Activated T-cell treated with anti-CD3 and anti-CD28 coated beads for 48 hours (primary cell): ENCODE data around the gene CHCHD6.

Source experiments
- DNase-seq: peaks from one replicate; pipeline ENCODE4 v3.0.0-alpha.2; 2020; ENCODE audit warnings: low read depth

Gene CHCHD6

DNA sequence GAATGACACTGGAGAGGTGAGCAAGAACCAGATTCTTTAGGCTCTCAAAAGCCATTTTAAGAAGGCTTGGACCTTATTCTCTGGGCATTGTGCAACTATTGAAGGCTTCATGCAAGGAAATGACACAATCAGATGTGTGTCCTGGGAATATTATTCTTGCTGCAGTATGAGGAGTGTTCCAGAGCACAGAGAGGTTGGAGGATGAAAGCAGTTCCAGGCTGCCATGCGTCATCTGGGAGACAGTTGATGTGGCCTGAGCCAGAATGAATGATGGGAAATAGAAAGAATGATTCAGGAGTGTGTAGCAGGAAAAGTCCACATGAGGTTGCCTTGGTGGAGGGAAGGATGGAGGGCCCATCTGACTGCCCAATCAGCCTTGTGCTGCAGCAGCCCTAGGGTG, 123.1 kb downstream of the CHCHD6 start:
- no peak for DNase-seq

DNA sequence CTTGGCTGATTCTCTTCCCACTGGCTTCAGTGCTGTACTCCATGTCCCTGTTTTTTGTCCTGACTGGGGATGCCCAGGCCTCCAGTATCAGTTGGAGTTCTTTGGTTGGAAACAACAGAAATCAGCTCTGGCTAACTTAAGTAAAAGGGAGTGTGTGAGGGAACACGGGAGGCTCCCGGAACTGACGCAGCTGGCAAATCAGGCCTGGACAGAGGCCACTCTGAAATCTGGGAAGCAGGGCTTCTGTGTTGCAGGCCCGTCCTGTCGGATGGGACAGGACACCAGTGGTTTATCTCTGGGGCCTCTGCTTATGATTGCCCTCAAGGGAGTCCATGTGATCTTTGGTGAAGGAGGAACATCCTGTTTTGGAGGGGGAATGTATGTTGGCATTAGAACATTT, 124.3 kb downstream of the CHCHD6 start:
- DNase-seq, result no peak

DNA sequence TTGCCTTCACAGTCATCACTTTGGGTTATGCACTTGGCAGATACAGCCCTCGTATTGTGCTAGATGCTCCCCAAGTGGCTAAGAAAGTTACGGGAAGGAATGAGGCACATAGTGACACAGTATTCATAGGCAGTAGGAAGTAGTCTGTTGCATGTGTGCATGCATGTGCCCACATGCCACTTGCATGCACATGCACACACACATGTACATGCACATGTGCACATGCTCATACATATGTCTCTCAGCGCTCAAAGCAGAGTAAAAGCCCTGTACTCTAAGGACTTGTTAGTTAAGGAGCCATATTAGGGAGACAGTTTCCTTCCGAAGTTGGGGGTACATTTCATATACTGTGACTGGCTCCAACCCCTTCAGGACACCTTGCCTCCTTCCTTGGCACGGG, 128.9 kb downstream of the CHCHD6 start:
- DNase-seq, result no peak

DNA sequence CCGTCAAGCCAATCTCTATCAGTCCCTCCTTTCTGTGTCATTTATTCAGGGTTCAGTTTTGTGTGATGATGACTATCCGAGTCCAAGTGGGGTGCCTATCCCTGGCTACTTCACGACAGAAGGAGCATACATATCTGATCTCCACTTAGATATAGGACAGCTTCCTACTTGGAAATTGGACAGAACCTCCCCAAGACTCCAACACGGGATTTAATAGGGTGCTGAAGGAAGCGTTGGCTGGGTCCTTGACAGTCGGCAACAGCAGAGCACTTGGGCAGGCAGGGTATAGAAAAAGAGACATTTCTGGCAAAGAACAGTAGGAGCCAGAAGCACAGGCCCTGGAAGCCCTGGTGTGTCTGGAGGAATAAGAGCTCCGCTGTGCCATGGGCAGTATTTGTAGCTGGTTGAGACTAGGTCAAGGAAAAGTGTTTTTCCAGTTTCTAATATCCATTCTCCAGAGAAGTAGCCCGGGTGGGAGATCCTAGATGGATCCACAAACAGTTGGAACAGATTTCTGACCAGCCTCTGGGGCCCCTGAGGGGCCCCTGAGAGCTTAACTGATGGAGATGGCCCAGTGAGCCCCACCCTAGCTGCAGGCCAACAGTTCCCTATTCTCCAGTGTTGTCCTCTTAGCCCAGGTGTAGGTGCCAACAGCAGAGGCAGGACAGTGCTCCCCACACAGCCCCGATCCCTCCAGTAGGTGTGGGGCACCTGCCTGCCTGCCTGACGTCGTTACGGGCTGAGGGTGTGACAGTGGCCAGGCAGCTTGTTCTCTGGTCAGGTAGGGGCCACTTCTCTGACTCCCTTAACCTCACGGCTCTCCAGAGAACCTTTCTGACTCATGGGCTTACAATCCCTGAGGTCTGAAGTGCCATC, 130.8 kb downstream of the CHCHD6 start:
- no peak for DNase-seq

DNA sequence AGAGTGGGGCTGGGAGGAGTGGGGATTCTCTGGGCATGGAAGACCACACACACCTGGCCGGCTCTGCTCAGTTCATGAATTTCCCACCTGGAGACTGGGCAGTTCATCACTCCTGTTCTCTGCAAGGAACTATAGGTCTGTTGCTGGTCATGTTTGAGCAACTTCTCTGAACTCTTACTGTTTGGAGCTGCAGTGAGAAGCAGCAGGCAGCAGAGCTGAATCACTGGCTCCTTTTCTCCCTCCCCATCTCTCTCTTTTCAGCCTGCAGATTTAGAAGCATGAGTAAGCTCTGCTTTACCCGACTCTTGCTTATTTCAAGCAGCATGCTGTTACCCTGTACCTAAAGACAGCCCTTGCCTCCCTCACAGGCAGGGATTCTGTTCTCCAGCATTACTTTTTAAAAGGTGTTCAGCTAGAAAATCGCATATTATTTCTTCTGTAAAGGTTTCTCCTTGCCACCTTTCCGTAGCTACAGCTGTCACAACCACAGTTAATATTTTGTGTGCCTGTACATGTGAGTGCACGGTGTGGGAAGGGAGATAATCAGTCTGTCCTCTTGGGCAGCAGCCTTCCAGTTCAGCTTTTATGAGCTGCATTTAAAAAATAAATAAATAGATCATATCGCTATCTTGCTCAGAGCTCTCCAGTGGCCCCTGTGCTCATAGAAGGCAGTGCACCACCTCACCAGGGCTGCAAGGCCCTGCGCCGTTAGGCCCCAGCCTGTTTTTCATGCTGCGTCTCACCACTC, 131.6 kb downstream of the CHCHD6 start:
- DNase-seq, result no peak

DNA sequence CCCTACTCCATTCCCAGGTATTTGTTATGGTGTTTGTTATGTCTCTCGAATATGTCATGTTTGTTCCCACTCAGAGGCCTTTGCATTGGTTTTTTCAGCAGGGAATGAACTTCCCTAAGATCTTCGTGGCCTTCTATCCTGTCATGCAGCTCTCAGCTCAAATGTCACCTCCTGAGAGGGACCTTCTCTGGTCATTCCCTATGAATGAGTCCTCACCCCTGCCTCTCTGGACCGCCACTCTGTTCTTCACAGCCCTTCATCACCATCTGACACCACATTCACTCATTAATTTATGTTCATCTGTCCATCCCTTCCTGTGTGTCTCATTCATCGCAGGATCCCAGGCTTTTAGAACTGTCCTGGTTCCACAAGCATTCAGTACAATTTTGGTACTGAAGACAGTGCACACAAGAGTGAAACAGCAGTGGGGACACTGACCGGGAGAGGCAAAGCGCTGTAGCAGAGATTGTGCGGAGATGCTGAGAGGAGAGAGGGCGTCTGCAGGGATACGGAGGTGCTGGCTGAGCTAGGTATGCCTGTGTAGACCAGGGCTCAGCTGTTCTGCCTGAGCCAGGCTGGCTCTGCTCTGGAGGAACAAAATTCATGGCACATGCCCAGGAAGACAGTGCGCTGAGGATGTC, 132.3 kb downstream of the CHCHD6 start:
- DNase-seq, result no peak

DNA sequence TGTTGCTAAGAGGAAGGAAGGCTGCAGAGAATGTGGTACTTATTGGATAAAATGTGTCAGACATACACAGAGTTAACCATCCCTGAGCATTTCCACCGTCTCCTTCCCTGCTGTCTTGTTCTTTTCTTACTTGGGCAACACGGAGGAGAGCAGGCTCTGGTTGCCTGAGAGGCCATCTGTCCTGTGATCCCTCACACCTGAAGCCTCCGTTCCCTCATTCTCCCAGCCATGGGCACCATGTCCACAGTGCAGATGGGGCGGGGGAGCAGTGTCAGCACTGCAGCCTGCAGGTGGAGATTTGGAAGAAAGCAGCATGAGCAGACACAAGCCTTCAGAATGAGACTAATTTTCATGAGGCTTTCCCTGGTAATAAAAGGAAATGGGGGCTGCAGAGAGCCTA, 133.7 kb downstream of the CHCHD6 start:
- DNase-seq, result no peak

DNA sequence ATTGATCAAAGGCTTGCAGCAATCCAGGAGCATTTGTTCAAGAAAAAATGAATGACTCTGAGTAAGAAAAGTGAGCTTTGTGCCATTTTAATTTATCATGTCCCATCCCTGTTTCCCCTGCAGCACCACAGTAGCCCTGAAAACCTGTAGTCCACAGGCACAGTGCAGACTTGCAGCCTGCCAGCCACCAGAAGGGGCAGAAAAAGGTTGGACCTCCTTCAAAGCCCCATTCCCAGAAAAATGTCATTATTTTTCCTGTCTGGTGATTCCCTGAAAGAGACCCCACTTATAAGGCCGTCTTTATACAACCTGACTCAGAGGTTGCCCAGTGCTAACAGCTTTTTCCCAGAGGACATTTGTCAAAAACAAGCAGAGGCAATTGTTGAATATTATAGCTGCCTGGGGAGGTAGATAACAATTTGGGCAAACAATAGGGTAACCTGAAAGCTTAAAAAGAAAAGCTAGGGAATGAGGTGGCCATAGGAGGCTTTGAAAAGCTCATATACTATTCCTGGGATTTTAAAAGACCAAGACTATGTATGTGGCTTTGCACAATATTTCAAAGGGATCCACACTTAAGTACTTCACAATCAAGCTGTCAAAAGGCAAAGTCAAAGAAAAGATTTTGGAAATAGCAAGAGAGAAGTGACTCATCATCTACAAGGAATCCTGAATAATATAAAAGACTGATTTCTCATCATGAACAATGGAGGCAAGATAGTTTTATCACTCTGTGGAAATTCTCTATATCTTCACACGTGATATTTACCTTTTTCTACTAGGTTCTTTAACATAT, 142.1 kb downstream of the CHCHD6 start:
- DNase-seq, result no peak

DNA sequence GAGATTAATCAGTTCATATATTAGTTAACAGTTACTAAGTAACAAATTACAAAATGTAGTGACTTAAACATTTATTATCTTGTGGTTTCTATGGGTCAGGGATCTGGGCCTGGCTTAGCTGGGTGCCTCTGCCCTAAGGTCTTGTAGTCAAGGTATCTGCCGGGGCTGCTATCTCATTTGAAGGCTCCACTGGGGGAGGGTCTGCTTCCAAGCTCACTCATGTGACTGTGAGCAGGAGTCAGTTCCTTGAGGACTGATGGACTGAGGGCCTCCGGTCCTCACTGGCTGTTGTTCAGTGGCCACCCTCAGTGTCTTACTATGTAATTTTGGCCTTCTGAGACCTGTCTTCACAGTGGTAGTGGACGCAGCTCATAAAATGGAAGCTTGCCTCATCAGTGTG, 143.0 kb downstream of the CHCHD6 start:
- no peak for DNase-seq

DNA sequence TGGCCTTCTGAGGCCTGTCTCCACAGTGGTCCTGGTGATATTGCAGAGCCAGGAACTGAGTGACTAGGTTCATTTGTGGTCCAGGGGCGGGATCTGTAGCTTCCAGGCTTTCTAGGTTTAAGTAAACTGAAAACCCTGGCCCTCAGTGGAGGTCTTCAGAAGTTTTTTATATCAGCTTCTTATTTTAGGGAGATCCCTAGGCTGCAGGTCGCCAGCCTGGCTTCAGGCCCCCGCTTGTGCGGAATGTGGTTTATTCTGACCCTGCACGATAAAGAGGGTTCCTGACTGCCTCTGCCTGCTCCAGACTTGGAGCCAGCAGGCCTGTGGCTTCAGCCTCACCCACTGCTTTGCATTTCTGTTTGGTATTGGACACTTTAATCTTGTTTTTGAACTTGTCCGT, 145.0 kb downstream of the CHCHD6 start:
- DNase-seq, result no peak

DNA sequence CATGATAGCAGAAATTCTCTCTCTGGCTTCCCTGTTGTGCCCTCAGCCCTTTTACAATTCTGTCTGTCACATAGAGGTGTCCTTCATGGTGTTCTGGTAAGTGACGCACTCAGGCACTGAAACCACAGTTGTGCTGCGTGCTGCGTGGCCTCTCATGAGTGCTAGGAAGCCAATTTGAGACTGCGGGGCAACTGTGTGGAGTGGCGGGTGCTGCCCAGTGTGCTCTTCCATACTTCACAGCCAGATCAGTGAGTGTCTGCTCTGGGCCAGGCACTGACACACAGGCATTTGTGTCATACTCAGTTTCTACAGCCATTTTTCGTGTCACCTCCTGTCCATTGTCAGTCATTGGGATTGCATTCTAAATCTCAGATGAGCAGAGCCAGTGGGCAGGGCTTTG, 145.7 kb downstream of the CHCHD6 start:
- DNase-seq, result no peak

DNA sequence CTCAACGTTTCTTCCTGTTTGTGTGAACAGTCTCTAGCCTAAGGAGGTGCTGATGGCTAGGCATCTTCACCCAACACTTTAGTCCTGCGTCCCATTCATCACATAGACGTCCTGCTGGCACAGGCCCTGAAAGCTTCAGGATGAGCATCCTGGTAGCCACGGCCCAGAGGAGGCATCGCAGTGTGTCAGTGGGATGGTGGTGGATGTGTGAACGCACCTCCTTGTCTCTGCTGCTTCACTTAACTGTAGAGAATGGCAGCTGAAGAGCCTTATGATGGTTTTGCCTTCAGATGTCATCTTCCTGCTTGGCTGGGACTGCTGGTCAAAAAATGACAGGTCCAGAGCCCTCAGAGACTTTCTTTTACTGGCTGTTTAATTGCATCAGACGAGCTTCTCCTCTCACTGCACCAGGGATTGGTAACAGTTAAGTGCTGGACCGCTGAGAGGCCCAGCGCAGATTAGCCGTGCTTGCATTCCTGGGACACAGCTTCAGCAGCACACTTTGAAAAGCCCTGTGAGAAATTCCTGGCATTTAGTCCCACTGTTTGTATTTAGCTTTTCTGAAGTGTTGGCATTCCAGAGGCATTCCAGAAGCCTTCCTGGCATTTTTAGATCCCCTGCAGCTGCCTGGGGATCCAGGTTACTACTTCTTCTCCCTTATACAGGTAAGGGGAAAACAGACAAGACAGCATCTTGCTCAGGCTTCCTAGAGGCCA, 146.5 kb downstream of the CHCHD6 start:
- DNase-seq, result no peak

DNA sequence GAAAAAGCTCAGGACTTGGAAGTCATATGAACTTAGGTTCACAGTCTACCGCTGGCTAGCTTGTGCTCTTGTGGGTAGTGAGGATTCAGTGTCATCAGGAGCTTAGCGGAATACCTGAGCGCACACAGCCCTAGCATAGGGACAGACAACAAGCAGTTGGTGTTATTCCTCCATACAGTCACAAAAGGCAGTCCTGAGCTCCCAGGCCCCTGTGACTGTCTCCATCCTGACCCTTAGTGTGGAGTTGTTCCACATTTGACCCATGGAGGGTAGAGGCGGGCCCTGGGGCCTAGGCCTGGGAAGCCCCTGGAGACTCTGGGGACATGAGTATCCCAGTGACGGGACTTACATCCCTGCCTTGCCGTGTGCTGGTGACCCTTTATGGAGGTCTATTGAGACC, 147.3 kb downstream of the CHCHD6 start:
- DNase-seq, result no peak

DNA sequence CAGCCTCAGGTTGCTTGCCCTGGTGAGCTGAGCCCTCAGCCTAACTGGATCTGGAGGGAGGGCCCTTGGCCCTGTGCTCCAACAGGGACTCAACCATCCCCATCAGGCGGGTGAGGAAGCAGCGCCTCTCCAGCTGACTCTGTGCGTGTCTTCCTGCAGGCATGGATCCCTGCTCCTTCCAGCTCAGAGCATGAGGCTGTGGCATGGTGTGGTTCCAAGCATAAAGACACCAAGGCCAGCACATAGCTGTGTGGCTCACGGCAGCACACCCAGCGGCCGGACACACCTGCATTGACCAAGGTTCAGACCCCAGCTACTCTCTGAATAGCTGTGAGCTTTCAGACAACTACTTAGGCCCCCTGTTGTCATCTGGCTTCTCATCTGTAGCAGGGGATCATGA, 147.9 kb downstream of the CHCHD6 start:
- DNase-seq, result no peak

DNA sequence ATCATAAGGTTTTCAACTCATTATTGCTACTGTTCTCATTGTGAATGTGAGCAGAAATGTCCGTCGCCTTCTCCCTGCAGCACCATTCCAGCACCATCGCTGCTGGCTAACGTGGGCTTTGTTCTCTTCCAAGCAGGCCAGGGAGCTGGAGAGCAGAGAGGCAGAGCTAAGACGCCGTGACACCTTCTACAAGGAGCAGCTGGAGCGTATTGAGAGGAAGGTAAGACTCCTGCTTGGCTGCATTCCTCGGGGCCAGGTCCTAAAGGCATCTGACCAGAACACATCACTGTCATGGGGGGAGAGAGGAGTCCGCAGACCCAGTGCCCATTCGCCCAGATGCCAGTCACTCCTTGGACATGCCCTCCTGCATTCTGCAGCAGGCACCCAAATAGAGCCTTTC, 148.5 kb downstream of the CHCHD6 start:
- no peak for DNase-seq

DNA sequence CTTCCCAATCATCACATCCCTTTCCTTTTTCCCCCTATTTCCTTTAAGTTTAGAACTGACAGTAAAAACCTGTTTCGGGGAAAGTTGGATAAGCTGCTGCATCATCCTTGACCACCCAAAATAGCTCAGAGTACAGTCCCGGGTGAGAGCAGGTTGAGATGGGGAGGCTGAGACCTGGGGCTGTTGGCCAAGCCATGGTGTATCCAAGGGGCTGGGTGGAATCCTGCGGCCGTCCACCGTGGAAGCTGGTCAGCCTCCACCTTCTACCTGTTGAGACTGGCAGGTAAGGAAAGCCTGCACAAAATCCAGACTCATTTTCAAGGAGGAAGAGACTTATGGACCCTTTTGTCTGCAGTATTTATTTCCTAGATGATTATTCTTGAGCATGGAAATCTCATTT, 150.6 kb downstream of the CHCHD6 start:
- DNase-seq, result no peak

DNA sequence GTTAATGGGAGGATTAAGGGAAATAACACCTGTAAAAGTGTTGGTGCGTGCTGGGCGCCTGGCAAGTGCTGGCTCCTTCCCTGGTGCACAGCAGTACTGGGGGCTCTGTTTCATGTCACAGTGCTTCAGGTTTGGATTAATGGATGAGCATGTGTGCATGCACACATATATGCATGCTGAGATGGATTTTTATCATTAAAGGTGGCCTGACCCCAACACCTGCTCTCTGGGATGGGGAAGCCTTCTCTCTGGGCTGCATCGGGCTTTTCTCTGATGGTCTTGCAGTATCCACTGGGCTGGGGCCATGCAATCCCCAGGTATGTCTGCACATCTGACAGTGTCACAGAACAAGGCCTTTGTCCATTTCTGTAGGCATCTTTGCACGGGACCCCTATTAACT, 151.3 kb downstream of the CHCHD6 start:
- no peak for DNase-seq

DNA sequence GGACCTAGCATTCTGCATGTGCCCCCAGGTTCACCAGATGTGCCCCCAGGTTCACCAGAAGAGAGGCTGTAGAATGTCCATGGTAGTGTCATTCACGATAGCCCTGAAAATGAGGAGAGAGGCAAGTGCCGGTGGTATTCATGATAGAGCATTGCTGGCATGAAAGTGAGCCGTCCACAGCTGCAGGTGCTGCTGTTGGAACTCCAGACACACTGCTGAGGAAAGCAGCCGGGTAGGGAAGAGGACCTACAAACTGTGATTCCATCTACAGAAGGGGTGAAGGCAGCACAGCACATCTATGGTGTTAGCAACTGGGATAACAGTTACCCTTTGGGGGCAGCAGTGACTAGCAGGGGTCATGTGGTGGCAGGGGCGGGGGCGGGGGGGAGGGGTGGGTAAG, 153.9 kb downstream of the CHCHD6 start:
- no peak for DNase-seq

DNA sequence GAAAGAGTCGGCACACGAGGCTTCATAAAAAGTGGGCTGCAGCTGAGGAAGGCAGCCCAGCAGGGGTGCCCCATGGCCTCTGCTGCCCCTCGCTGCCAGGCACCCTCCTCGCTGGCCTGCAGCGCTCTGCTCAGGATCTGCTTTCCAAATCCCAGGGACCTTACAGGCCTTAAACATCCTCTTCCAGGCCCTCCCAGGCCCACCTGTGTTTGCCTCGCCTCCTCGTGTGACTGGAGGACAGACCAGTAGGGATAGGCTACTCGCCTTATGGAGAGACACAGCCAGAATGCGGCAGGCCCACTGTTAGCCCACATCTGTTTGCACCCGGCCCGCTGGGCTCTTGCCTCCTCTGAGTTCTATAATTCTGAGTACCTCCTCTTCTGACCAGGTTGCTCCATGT, 154.4 kb downstream of the CHCHD6 start:
- no peak for DNase-seq

DNA sequence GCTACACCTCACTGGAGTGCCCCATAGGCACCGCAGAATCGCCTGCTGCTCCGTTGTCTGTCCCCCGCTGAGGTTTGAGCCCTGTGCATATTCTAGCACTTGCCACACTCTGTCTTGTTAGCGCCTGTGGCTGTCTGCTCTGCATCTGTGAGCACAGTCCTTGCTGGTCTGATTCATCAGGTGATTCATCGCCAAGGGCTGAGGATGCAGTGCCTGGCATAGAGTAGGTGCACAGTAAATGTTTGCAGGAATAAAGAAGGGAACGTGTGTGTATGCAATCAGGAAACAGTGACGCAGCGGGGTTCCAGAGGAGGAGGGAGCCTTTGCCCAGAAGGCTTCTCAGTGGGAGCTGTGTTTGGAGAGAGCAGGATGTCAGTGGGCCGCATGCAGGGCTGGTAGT, 154.8 kb downstream of the CHCHD6 start:
- DNase-seq, result no peak

DNA sequence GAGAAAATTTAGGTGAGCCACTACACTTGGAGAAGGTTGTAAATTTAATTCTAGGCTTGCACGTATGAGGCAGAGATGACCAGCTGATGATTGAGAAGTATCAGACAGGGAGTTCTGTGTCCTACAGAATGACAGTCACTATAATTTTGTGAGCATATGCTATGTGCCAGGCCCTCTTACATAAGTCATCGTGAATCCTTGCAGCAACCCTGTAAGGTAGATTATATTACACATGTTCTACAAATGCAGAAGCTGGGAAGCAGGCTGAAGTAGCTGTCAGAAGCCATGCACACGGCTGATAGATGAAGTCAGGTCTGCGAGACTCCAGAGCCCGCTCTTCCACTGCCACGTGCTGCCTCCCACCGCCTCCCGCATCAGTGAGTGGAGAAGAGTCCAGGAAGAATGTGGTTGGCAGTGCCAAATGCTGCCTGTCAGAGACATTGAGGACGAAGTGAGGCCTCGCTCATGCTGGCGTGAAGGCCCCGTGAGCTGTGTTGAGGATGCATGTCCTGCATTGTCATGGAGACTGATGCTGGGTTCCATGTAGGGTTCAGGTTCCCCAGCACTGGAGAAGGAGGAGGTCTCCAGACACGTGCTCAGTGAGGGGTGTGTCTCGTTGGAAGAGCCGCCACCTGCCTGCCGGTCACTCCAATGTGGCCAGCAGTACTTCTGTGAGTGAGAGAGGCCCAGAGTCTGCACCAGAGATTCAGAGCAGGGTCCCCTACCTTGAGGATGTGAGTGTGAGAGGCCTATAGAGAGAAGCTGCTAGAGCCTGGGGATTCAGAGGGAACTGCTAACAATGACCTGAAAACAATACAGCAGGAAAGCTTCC, 155.6 kb downstream of the CHCHD6 start:
- no peak for DNase-seq
